HepG2 (cell line): ENCODE data around the gene OCSTAMP. TPM values are rescaled to one million over a fixed set of nuclear protein-coding genes. Genes with fewer than 3 reads are reported as not detected.

Source experiments
- ATAC-seq: fragments of 200-7000 bp; cut with Tn5 transposase; 3 replicates; pipeline ENCODE4 v1.9.1; 2020; ENCODE audit warnings: mild to moderate bottlenecking, moderate library complexity
- BruUV-seq: library from RNA; stranded (reverse); fragments of 400-500 nt; replicated peaks from 2 replicates; lab custom pipeline; 2021; lab: Mats Ljungman, UMichigan
- CTCF ChIA-PET: fragments of 300-600 bp; formaldehyde crosslinking; extraction: SDS; loops from one replicate; lab custom pipeline; 2021; ENCODE audit warnings: low total read pairs, inconsistent platforms, low intra/inter-chr PET ratio; lab: Yijun Ruan, JAX
- POLR2A ChIA-PET: fragments of 350-600 bp; sonication (Branson Sonifier 250); formaldehyde crosslinking; loops from one replicate; lab custom pipeline; 2020; ENCODE audit warnings: antibody characterized with exemption, inconsistent platforms; lab: Yijun Ruan, JAX
- DNase-seq: peaks from one replicate; pipeline ENCODE4 v3.0.0-alpha.2; 2015; ENCODE audit warnings: low spot score
- FAIRE-seq: peaks from 3 replicates; lab custom pipeline; 2011; peaks lifted over from hg19 to GRCh38; lab: Jason Lieb, UNC
- H2AFZ ChIP-seq: one replicate; pipeline ENCODE4 v1.6.1; 2011; ENCODE audit warnings: low read length, inconsistent platforms
- H3K27ac ChIP-seq: fragments of 300-600 bp; 3 replicates; pipeline ENCODE4 v1.8.0; 2011; ENCODE audit warnings: mixed run types, mild to moderate bottlenecking, mixed read lengths, low read length, inconsistent platforms; ENCODE audit not compliant: insufficient read depth; ENCODE audit errors: extremely low read length
- H3K27me3 ChIP-seq, 2 experiments: fragments of 200-600 bp in 1 of 2; 2 replicates in 1 of 2; 3 replicates in 1 of 2; pipeline versions ENCODE4 v1.6.0 to v1.8.0; 2011; ENCODE audit warnings: low read length in 2 of 2, mild to moderate bottlenecking in 2 of 2, moderate library complexity in 2 of 2, inconsistent platforms in 1 of 2; ENCODE audit not compliant: insufficient read depth in 2 of 2, control insufficient read depth in 1 of 2
- H3K36me3 ChIP-seq, 2 experiments: fragments of 200-600 bp in 1 of 2; replicated peaks in 1 of 2; 2 replicates in 1 of 2; 3 replicates in 1 of 2; pipeline versions ENCODE4 v1.5.1 to v1.8.0; 2011; ENCODE audit warnings: low read length in 2 of 2, inconsistent platforms in 1 of 2; ENCODE audit not compliant: insufficient read depth in 2 of 2, control insufficient read depth in 1 of 2
- H3K4me1 ChIP-seq: 2 replicates; pipeline ENCODE4 v1.5.1; 2012; ENCODE audit warnings: low read length, inconsistent platforms; ENCODE audit not compliant: insufficient read depth
- H3K4me2 ChIP-seq: 2 replicates; pipeline ENCODE4 v1.6.0; 2011; ENCODE audit warnings: low read depth, low read length, inconsistent platforms
- H3K4me3 ChIP-seq, 3 experiments: fragments of 200-600 bp in 1 of 3; sonication (generic), shearing (Covaris generic) in 1 of 3; replicated peaks in 1 of 3; 2 replicates each; pipeline ENCODE4 v1.5.1; 2011 to 2016; ENCODE audit warnings: low read length in 3 of 3, inconsistent platforms in 2 of 3, low read depth in 2 of 3, mild to moderate bottlenecking in 2 of 3, control low read depth in 1 of 3, mixed read lengths in 1 of 3; ENCODE audit not compliant: insufficient read depth in 1 of 3
- H3K79me2 ChIP-seq: one replicate; pipeline ENCODE4 v1.6.1; 2011; ENCODE audit warnings: low read length, inconsistent platforms; ENCODE audit not compliant: insufficient read depth
- H3K9ac ChIP-seq: 2 replicates; pipeline ENCODE4 v1.6.0; 2011; ENCODE audit warnings: mild to moderate bottlenecking, low read depth, low read length, inconsistent platforms; ENCODE audit not compliant: insufficient read depth
- H3K9me3 ChIP-seq: 2 replicates; pipeline ENCODE4 v1.5.1; 2012; ENCODE audit warnings: mild to moderate bottlenecking, low read length
- H4K20me1 ChIP-seq: 2 replicates; pipeline ENCODE4 v1.6.0; 2011; ENCODE audit warnings: inconsistent platforms, mild to moderate bottlenecking, low read length, moderate library complexity; ENCODE audit not compliant: insufficient read depth
- CBFB ChIP-seq: sonication (generic); formaldehyde crosslinking; IDR thresholded peaks from 2 replicates; pipeline ENCODE4 v1.4.0; 2020; ENCODE audit warnings: missing genetic modification reagents
- ERF ChIP-seq: IDR thresholded peaks from 2 replicates; pipeline ENCODE4 v1.6.1; 2018; ENCODE audit warnings: missing biosample characterization, missing genetic modification reagents
- GZF1 ChIP-seq: sonication (generic); formaldehyde crosslinking; IDR thresholded peaks from 2 replicates; pipeline ENCODE4 v1.5.1; 2020; ENCODE audit warnings: mild to moderate bottlenecking, missing genetic modification reagents
- NFIB ChIP-seq: sonication (generic); formaldehyde crosslinking; IDR thresholded peaks from 2 replicates; pipeline ENCODE4 v1.9.0; 2021; ENCODE audit warnings: missing genetic modification reagents, mild to moderate bottlenecking, borderline replicate concordance
- PAX8 ChIP-seq: sonication (generic); formaldehyde crosslinking; IDR thresholded peaks from 2 replicates; pipeline ENCODE4 v1.8.0; 2022; ENCODE audit warnings: mild to moderate bottlenecking, missing genetic modification reagents, borderline replicate concordance
- ZNF615 ChIP-seq: sonication (generic); formaldehyde crosslinking; IDR thresholded peaks from 2 replicates; pipeline ENCODE4 v1.5.0; 2020; ENCODE audit warnings: mild to moderate bottlenecking, missing genetic modification reagents, borderline replicate concordance
- ZNF670 ChIP-seq: sonication (generic); formaldehyde crosslinking; IDR thresholded peaks from 2 replicates; pipeline ENCODE4 v1.8.0; 2022; ENCODE audit warnings: mild to moderate bottlenecking, missing genetic modification reagents, borderline replicate concordance
- ZNF780A ChIP-seq: sonication (generic); formaldehyde crosslinking; IDR thresholded peaks from 2 replicates; pipeline ENCODE4 v1.8.0; 2022; ENCODE audit warnings: mild to moderate bottlenecking, missing genetic modification reagents, moderate library complexity
- ZNF879 ChIP-seq: sonication (generic); formaldehyde crosslinking; IDR thresholded peaks from 2 replicates; pipeline ENCODE4 v1.8.1; 2023; ENCODE audit warnings: missing genetic modification reagents
- WGBS: methylation state at CpG from one replicate; pipeline ENCODE4 v1.1.6; 2017; ENCODE audit warnings: low lambda C conversion rate; 5-methylcytosine and 5-hydroxymethylcytosine counted together
- in situ Hi-C: cut with HindIII; loops from 2 replicates; pipeline ENCODE4 v1.10.0; 2017; ENCODE audit warnings: low pct_unique_long_range_greater_than_20kb; ENCODE audit not compliant: extremely low pct_ligation_motif_present
- intact Hi-C: fragments of 100-400 bp; cut with micrococcal nuclease; formaldehyde crosslinking; loops from one replicate; pipeline ENCODE4 v1.10.0; 2022; ENCODE audit not compliant: unreplicated experiment
- polyA plus RNA-seq, 8 experiments: library from polyadenylated mRNA; depleted of rRNA in 3 of 8; stranded (reverse) in 7 of 8; unstranded in 1 of 8; fragments of >200 nt; fragmentation: Illumina TruSeq in 4 of 8; extraction: Trizol in 4 of 8; gene quantifications; 2 replicates each; pipeline versions ENCODE4 v1.2.1 to v1.2.3, GENCODE V29; 2011 to 2016; ENCODE audit warnings: low read depth in 4 of 8, missing spikeins in 1 of 8, mixed read lengths in 1 of 8; ENCODE audit not compliant: insufficient read depth in 1 of 8
- total RNA-seq, 5 experiments: library from RNA; depleted of rRNA; stranded (reverse); fragments of >200 nt; fragmentation: Illumina TruSeq; extraction: Trizol; gene quantifications; 2 replicates each; pipeline ENCODE4 v1.2.3, GENCODE V29; 2016; ENCODE audit warnings: low read depth in 1 of 5
- TF ChIP-seq, protein P1 (sequence below): sonication (generic); formaldehyde crosslinking; IDR thresholded peaks from 2 replicates; pipeline ENCODE4 v1.4.0; 2020; ENCODE audit warnings: missing genetic modification reagents, borderline replicate concordance
- TF ChIP-seq, protein P2 (sequence below): sonication (generic); formaldehyde crosslinking; IDR thresholded peaks from 2 replicates; pipeline ENCODE4 v1.4.0; 2020; ENCODE audit warnings: missing genetic modification reagents
- TF ChIP-seq, protein P3 (sequence below): sonication (generic); formaldehyde crosslinking; IDR thresholded peaks from 2 replicates; pipeline ENCODE4 v1.8.1; 2023; ENCODE audit warnings: mild to moderate bottlenecking, moderate library complexity, missing genetic modification reagents
- TF ChIP-seq, protein P4 (sequence below): sonication (generic); formaldehyde crosslinking; IDR thresholded peaks from 2 replicates; pipeline ENCODE4 v1.8.1; 2023; ENCODE audit warnings: mild to moderate bottlenecking, missing genetic modification reagents
- TF ChIP-seq, protein P5 (sequence below): sonication (generic); formaldehyde crosslinking; IDR thresholded peaks from 2 replicates; pipeline ENCODE4 v1.9.0; 2021; ENCODE audit warnings: missing genetic modification reagents, mild to moderate bottlenecking, borderline replicate concordance

OCSTAMP gene
- total and polyA plus RNA-seq, 2 of the 13 experiments (the other 11 are each of a cell fraction or from before 2014, with no cell fraction given) = not detected

DNA sequence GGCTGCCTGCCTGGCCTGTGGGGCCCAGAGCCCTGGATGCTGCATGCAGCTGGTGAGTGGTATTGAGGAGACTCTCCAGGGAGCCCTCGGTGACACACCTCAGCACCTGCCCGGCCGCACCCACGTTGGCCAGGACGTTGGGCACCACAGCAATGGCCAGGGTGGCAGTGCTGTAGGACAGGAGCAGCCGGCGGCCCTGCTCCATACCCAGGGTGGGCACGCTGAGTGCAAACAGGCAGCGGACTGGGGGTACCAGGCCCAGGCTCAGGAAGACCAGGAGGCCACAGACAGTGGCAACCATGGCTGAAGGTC lies 4.7 kb downstream of the OCSTAMP start (continued):
- TF ChIP-seq, protein P1, sequence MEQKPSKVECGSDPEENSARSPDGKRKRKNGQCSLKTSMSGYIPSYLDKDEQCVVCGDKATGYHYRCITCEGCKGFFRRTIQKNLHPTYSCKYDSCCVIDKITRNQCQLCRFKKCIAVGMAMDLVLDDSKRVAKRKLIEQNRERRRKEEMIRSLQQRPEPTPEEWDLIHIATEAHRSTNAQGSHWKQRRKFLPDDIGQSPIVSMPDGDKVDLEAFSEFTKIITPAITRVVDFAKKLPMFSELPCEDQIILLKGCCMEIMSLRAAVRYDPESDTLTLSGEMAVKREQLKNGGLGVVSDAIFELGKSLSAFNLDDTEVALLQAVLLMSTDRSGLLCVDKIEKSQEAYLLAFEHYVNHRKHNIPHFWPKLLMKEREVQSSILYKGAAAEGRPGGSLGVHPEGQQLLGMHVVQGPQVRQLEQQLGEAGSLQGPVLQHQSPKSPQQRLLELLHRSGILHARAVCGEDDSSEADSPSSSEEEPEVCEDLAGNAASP (CRISPR knock-in tag) = no peak

DNA sequence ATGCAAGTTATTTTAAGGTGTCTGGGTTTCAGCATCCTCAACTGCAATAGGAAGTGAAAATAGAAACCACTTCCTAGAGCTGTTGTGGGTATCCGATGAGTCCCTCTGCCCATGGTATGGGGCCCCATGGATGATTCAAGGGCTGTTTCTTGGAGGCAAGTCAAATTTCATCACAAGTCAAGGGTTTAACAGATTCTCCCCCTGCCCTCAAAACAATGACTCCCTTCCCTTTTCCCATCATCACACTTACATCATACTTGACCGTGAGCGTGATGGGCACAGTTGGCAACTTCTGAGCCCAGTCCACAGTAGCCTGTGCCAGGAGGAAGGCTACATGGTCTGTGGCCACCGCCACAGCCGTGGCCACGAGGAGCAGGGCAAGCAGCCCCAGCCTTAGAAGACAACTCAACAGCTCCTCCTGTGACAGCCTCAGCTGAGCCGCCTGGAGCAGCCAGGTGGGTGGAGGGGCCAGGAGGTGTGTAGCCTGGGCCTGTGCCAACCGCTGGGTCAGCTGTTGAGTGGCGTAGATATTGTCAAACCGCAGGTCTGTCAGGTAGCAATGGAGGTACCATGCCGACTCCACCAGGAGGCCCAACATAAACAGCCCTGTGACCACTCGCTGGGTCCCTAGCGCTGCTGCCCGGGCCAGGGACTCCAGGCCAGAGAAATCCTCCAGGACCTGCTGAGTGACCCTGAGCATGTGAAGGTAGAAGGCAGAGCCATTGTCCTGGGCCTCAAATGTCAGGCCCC lies 5.2 kb downstream of the OCSTAMP start:
- DNase-seq (no peak), FAIRE-seq (no peak), ATAC-seq (peak; percentile 58)
- ChIA-PET POLR2A (interaction anchor here (1.7 to 2.0 kb wide), 2 partner anchors 13 to 122 kb away, joined by 5 to 7 read pairs; no protein-coding TSS in a partner anchor), CTCF (interaction anchor here (1.5 to 2.6 kb wide), 2 partner anchors 136 to 154 kb away, joined by 5 to 14 read pairs; no protein-coding TSS in a partner anchor)
- BruUV-seq = no TSS peak
- in situ Hi-C loops = no loop called here
- WGBS = 37% methylated on average over 11 of the region's 14 CpGs
- H2AFZ ChIP-seq = no peak overlapping the region
- H3K9ac ChIP-seq = no peak overlapping the region
- peaks cover 31% of the 10 kb centered on the region for H3K4me1 ChIP-seq
- H3K4me3 ChIP-seq = no peak overlapping the region
- no peaks in the 10 kb centered on the region for H3K79me2 ChIP-seq
- H3K27ac ChIP-seq = no peak overlapping the region
- intact Hi-C loops = no loop called here
- H3K9me3 ChIP-seq = no peaks in the 10 kb centered on the region
- peaks cover 3 to 16% of the 10 kb centered on the region in 2 experiments; a peak in 3 of 5 replicates for H3K27me3 ChIP-seq
- H3K36me3 ChIP-seq = no peaks in the 10 kb centered on the region
- no peaks in the 10 kb centered on the region for H4K20me1 ChIP-seq
- no peak overlapping the region for H3K4me2 ChIP-seq
- TF ChIP-seq, protein P2, sequence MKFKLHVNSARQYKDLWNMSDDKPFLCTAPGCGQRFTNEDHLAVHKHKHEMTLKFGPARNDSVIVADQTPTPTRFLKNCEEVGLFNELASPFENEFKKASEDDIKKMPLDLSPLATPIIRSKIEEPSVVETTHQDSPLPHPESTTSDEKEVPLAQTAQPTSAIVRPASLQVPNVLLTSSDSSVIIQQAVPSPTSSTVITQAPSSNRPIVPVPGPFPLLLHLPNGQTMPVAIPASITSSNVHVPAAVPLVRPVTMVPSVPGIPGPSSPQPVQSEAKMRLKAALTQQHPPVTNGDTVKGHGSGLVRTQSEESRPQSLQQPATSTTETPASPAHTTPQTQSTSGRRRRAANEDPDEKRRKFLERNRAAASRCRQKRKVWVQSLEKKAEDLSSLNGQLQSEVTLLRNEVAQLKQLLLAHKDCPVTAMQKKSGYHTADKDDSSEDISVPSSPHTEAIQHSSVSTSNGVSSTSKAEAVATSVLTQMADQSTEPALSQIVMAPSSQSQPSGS = no peak
- no peak for TF ChIP-seq PAX8 (CRISPR knock-in tag)
- no peak for TF ChIP-seq GZF1
- no peak for TF ChIP-seq ZNF615 (CRISPR knock-in tag)
- no peak for TF ChIP-seq ERF
- no peak for TF ChIP-seq ZNF879 (CRISPR knock-in tag)
- 0 out of 2 replicates have a peak, but pooled peaks have one; percentile 35 for TF ChIP-seq ZNF670 (CRISPR knock-in tag)
- TF ChIP-seq CBFB (CRISPR knock-in tag) = no peak
- TF ChIP-seq, protein P3, sequence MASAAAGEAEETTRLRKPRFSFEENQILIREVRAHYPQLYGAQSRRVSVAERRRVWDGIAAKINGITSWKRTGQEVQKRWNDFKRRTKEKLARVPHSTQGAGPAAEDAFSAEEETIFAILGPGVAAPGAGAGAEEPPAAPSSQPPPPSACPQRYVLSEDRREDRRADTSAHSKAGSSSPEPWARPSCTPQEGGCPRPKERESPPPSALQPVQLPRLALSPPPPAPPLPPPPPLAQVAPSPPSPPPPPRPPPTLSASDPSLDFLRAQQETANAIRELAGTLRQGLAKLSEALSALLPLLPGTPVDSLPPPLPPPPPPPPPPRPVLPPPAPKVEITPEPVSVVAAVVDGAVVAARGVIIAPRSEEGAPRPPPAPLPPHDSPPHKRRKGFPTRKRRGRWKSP = no peak
- no peak for TF ChIP-seq ZNF780A (CRISPR knock-in tag)
- TF ChIP-seq NFIB = 0 out of 2 replicates have a peak, but pooled peaks have one; percentile 25
- TF ChIP-seq, protein P4, sequence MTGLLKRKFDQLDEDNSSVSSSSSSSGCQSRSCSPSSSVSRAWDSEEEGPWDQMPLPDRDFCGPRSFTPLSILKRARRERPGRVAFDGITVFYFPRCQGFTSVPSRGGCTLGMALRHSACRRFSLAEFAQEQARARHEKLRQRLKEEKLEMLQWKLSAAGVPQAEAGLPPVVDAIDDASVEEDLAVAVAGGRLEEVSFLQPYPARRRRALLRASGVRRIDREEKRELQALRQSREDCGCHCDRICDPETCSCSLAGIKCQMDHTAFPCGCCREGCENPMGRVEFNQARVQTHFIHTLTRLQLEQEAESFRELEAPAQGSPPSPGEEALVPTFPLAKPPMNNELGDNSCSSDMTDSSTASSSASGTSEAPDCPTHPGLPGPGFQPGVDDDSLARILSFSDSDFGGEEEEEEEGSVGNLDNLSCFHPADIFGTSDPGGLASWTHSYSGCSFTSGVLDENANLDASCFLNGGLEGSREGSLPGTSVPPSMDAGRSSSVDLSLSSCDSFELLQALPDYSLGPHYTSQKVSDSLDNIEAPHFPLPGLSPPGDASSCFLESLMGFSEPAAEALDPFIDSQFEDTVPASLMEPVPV (CRISPR knock-in tag) = no peak
- TF ChIP-seq, protein P5, sequence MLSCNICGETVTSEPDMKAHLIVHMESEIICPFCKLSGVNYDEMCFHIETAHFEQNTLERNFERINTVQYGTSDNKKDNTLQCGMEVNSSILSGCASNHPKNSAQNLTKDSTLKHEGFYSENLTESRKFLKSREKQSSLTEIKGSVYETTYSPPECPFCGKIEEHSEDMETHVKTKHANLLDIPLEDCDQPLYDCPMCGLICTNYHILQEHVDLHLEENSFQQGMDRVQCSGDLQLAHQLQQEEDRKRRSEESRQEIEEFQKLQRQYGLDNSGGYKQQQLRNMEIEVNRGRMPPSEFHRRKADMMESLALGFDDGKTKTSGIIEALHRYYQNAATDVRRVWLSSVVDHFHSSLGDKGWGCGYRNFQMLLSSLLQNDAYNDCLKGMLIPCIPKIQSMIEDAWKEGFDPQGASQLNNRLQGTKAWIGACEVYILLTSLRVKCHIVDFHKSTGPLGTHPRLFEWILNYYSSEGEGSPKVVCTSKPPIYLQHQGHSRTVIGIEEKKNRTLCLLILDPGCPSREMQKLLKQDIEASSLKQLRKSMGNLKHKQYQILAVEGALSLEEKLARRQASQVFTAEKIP (CRISPR knock-in tag) = 0 out of 2 replicates have a peak, but pooled peaks have one; percentile 55
